GM12878 (cell line): ENCODE data around the gene CTSW.
A peak's percentile ranks its signal among the peaks of the same experiment; 100 is the strongest.

Experiments
- CTCF ChIP-seq, 3 experiments: IDR thresholded peaks in 2 of 3; conservative IDR thresholded peaks in 1 of 3; 2 replicates each; pipeline ENCODE4 v1.5.1; 2011; ENCODE audit warnings: low read depth in 3 of 3, low read length in 3 of 3, mild to moderate bottlenecking in 3 of 3, control low read depth in 2 of 3, moderate library complexity in 2 of 3, inconsistent platforms in 1 of 3, mixed read lengths in 1 of 3; ENCODE audit not compliant: control insufficient read depth in 2 of 3, insufficient read depth in 1 of 3; ENCODE audit errors: extremely low read depth in 1 of 3
- EZH2 ChIP-seq: IDR thresholded peaks from 2 replicates; pipeline ENCODE4 v1.6.1; 2012; ENCODE audit warnings: low read depth, mild to moderate bottlenecking, control low read depth, inconsistent platforms, low read length, borderline replicate concordance; ENCODE audit not compliant: control insufficient read depth
- GABPA ChIP-seq: IDR thresholded peaks from 2 replicates; pipeline ENCODE4 v1.6.1; 2014; ENCODE audit warnings: antibody characterized with exemption, low read depth, mild to moderate bottlenecking, inconsistent platforms
- LARP7 ChIP-seq: fragments of 450-650 bp; IDR thresholded peaks from 2 replicates; pipeline ENCODE4 v1.6.1; 2017; ENCODE audit warnings: mild to moderate bottlenecking
- MAX ChIP-seq: IDR thresholded peaks from 2 replicates; pipeline ENCODE4 v1.6.1; 2012; ENCODE audit warnings: low read depth, low read length, improper control_type of control experiment
- MXI1 ChIP-seq: fragments of 150-350 bp; IDR thresholded peaks from 2 replicates; pipeline ENCODE4 v1.6.1; 2011; ENCODE audit warnings: low read depth, mild to moderate bottlenecking, inconsistent platforms, low read length, improper control_type of control experiment
- REST ChIP-seq: IDR thresholded peaks from 2 replicates; pipeline ENCODE4 v1.6.1; 2012; ENCODE audit warnings: mild to moderate bottlenecking, low read depth, low read length
- SMC3 ChIP-seq: IDR thresholded peaks from 2 replicates; pipeline ENCODE4 v1.6.1; 2011; ENCODE audit warnings: low read length, improper control_type of control experiment, borderline replicate concordance
- SUPT20H ChIP-seq: IDR thresholded peaks from 2 replicates; pipeline ENCODE4 v1.6.1; 2011; ENCODE audit warnings: low read depth, mild to moderate bottlenecking, low read length, moderate library complexity, borderline replicate concordance; ENCODE audit not compliant: control insufficient read depth
- YY1 ChIP-seq: IDR thresholded peaks from 2 replicates; pipeline ENCODE4 v1.6.1; 2011; ENCODE audit warnings: low read depth, mild to moderate bottlenecking, low read length
- TF ChIP-seq, protein P1 (sequence below): fragments of 450-650 bp; IDR thresholded peaks from 2 replicates; pipeline ENCODE4 v1.6.1; 2017; ENCODE audit warnings: mild to moderate bottlenecking
- TF ChIP-seq, protein P2 (sequence below): fragments of 450-650 bp; IDR thresholded peaks from 2 replicates; pipeline ENCODE4 v1.6.1; 2018; ENCODE audit warnings: mild to moderate bottlenecking, low read depth, moderate library complexity; ENCODE audit not compliant: partially characterized antibody

GRCh38 chr11:65856689-65857499, 22.7 kb upstream of the CTSW start:
- TF ChIP-seq CTCF (IDR thresholded peaks at IDR 0.05 in 2 of 3, conservative IDR thresholded peaks at IDR 0.05 in 1 of 3; ENCODE audit: control insufficient read depth in 2 of 3, extremely low read depth in 1 of 3, insufficient read depth in 1 of 3, low read depth in 3 of 3, low read length in 3 of 3) = no peak
- TF ChIP-seq, protein P1, sequence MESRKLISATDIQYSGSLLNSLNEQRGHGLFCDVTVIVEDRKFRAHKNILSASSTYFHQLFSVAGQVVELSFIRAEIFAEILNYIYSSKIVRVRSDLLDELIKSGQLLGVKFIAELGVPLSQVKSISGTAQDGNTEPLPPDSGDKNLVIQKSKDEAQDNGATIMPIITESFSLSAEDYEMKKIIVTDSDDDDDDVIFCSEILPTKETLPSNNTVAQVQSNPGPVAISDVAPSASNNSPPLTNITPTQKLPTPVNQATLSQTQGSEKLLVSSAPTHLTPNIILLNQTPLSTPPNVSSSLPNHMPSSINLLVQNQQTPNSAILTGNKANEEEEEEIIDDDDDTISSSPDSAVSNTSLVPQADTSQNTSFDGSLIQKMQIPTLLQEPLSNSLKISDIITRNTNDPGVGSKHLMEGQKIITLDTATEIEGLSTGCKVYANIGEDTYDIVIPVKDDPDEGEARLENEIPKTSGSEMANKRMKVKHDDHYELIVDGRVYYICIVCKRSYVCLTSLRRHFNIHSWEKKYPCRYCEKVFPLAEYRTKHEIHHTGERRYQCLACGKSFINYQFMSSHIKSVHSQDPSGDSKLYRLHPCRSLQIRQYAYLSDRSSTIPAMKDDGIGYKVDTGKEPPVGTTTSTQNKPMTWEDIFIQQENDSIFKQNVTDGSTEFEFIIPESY = no peak
- no peak for TF ChIP-seq YY1
- TF ChIP-seq SUPT20H = no peak
- TF ChIP-seq GABPA = no peak
- TF ChIP-seq REST = no peak
- TF ChIP-seq, protein P2, sequence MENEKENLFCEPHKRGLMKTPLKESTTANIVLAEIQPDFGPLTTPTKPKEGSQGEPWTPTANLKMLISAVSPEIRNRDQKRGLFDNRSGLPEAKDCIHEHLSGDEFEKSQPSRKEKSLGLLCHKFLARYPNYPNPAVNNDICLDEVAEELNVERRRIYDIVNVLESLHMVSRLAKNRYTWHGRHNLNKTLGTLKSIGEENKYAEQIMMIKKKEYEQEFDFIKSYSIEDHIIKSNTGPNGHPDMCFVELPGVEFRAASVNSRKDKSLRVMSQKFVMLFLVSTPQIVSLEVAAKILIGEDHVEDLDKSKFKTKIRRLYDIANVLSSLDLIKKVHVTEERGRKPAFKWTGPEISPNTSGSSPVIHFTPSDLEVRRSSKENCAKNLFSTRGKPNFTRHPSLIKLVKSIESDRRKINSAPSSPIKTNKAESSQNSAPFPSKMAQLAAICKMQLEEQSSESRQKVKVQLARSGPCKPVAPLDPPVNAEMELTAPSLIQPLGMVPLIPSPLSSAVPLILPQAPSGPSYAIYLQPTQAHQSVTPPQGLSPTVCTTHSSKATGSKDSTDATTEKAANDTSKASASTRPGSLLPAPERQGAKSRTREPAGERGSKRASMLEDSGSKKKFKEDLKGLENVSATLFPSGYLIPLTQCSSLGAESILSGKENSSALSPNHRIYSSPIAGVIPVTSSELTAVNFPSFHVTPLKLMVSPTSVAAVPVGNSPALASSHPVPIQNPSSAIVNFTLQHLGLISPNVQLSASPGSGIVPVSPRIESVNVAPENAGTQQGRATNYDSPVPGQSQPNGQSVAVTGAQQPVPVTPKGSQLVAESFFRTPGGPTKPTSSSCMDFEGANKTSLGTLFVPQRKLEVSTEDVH = peak; percentile 85
- TF ChIP-seq SMC3 = no peak
- no peak for TF ChIP-seq LARP7
- peak; percentile 63; the same call in 1 of the 2 replicates for TF ChIP-seq MAX
- TF ChIP-seq EZH2 = no peak
- TF ChIP-seq MXI1 = peak; percentile 80
